Hepatic stellate cell (primary cell): ENCODE data around the gene IPO11.

Source experiments
- DNase-seq: peaks from one replicate; pipeline ENCODE4 v3.0.0; 2011; ENCODE audit warnings: low spot score

Gene IPO11

DNA sequence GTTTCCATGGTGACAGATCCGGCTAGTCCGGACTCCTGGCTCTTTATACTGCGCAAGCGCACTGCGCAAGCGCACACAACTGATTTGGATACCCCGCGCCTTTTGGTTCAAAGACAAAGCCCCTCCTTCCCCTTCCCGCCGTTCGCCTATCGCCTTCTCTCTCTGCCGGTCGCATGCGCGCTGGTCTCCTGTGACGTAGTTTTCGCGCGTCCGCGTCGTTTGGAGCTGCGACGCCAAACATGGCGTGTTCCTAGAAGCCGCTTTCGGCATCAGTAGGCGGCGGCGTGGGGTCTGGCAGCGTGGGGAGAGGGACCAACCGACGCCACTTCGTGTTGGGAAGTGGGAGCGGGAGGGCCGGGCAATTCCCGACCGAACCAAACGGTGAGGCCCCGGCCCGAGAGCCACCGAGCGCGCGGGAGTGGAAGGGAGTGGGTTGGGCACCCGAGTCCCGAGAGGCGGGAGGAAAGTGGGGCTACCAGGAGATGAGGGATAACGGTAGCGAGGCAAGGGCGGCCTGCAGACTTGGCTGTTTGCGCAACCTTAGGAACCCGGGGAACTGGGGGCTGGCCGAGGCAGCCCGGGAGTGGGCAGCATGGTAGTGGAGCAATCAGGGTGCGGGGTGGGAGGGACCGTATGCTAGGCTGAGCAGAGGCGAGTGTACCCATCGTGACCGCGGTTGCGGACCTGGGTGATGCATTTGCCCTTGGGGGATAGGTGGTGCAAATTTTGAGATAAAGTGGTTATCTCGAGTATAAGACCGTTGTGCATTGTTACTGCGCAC, at the start of gene IPO11:
Gene IPO11 (plus strand): TSS at position 215 of the 781 bp plus-strand sequence. CDS start 24,517 bp downstream, outside the sequence.
- peak; percentile 96 for DNase-seq

DNA sequence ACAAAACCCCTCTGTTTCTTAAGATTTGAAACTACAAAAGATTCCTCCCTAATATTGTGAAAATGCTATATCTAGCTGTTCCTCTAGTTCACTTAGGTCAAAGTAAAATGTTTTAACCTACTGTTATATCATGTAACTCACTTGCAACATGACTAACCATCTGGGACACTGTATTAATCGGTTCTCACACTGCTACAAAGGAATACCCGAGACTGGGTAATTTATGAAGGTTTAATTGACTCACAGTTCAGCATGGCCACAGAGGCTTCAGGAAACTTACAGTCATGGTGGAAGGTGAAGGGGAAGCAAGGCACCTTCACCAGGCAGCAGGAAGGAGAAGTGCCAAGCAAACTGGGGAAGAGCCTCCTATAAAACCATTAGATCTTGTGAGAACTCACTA, 43.5 kb upstream of the IPO11 start:
- DNase-seq, result no peak

GRCh38 chr5:62371409-62371808, 41.2 kb upstream of the IPO11 start:
- no peak for DNase-seq

GRCh38 chr5:62372600-62372999, 40.0 kb upstream of the IPO11 start:
- DNase-seq, result no peak

DNA sequence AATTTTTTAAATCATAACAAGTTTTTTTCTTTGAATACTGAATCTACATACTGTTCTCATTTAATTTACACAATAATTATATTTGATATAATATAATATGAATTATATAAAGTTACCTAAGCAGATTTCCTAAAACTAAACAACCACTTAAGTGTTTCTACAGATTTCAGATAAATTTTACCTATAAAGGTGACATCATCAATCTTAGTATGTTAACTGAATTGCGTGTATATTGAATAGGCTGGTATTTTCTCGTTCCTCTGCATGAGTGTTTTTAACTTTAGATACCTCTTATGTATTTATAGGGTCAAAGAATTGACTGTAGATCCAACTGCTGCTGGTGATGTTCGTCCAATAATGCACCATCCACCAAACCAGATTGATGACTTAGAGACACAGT, 39.2 kb upstream of the IPO11 start:
- DNase-seq, result no peak

GRCh38 chr5:62374090-62374489, 38.5 kb upstream of the IPO11 start:
- no peak for DNase-seq

GRCh38 chr5:62375627-62376026, 36.9 kb upstream of the IPO11 start:
- no peak for DNase-seq

DNA sequence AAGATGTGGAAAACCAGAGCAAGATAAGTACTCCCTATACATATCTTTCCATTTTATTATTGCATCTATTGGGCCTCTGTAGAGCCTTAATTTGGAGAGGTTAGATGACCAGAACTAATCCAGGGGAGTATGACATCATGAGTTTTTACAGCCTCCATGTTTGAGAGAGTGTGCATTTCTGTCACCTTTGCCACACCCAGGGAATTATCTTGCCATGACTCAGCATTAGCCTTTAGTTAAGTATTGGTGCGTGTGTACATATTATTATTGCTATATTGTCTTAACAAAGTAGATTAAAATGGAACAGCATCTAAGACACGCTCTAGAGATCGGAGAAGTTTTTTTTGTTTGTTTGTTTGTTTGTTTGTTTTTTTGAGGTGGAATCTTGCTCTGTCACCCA, 36.5 kb upstream of the IPO11 start:
- DNase-seq, result no peak

GRCh38 chr5:62385131-62385530, 27.4 kb upstream of the IPO11 start:
- DNase-seq, result no peak

DNA sequence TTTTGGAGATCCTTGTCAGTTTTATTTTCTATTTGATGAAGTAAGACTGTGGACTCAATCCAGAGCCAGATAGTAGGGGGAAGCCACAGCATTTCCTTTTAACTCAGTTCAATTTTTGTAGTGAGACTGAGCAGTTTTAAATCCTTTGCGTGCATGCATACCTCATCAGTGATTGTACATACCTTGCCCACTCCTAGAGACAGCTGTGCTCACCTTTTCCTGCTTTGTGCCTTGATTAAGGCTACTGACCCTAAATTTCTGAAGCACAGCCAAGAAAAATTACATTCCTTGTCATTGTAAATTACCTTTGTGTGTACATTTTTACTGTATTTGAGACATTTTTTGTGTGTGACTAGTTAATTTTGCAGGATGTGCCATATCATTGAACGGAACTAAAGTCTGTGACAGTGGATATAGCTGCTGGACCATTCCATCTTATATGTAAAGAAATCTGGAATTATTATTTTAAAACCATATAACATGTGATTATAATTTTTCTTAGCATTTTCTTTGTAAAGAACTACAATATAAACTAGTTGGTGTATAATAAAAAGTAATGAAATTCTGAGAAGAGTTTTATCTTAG, 26.7 kb upstream of the IPO11 start:
- DNase-seq, result no peak

GRCh38 chr5:62386824-62387223, 25.7 kb upstream of the IPO11 start:
- DNase-seq, result no peak

- DNase-seq, result no peak
Measured at GRCh38 chr5:62395210-62395950, 17.2 kb upstream of the IPO11 start.

GRCh38 chr5:62403411-62404250, 8.9 kb upstream of the IPO11 start, which contains the start of gene DIMT1:
TSS of gene DIMT1 (minus strand) at chr5:62403905. CDS start at chr5:62403772, 133 bp downstream.
- peak; percentile 93 for DNase-seq

- DNase-seq, result no peak
Measured at GRCh38 chr5:62413711-62414110, 1.1 kb downstream of the IPO11 start.

GRCh38 chr5:62418462-62419076, 6.0 kb downstream of the IPO11 start:
- no peak for DNase-seq

- no peak for DNase-seq
Measured at GRCh38 chr5:62419609-62420008, 7.0 kb downstream of the IPO11 start.

DNA sequence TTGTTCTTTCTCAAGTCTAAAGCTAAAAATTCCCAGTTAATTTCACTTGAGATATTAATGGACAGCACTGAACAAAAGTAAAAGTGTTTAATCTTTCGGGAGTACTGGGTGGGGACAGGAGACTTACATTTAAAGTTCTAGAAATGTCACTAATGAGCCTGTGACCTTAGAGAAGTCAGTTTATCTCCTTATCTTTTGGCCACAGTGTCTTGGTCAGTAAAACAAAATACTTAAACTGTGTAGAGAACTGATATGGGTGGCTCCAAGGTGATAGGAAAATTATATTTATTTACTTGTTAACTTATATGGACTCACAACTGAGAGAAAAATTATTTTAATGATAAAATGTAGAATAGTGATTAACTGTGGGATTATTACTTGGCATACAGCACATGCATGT, 8.9 kb downstream of the IPO11 start:
- no peak for DNase-seq

DNA sequence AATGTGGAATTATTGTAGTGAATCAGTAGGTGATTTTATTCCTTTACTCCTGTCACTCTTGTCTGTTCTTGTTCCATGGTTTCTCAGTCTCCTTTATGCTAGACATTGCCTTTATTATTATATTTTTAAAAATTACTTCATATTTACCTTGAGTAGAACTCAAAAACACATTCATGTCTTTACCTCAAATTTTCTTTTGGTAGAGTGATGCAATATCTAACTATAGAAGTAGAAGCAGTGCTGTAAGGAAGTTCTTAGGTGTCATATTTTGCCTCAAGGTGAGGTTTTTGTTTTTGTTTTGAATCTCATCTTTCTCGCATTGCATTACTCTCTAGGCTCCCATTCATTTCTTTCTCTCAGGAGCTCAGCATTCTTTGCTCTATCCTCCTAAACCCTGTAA, 12.2 kb downstream of the IPO11 start:
- no peak for DNase-seq

DNA sequence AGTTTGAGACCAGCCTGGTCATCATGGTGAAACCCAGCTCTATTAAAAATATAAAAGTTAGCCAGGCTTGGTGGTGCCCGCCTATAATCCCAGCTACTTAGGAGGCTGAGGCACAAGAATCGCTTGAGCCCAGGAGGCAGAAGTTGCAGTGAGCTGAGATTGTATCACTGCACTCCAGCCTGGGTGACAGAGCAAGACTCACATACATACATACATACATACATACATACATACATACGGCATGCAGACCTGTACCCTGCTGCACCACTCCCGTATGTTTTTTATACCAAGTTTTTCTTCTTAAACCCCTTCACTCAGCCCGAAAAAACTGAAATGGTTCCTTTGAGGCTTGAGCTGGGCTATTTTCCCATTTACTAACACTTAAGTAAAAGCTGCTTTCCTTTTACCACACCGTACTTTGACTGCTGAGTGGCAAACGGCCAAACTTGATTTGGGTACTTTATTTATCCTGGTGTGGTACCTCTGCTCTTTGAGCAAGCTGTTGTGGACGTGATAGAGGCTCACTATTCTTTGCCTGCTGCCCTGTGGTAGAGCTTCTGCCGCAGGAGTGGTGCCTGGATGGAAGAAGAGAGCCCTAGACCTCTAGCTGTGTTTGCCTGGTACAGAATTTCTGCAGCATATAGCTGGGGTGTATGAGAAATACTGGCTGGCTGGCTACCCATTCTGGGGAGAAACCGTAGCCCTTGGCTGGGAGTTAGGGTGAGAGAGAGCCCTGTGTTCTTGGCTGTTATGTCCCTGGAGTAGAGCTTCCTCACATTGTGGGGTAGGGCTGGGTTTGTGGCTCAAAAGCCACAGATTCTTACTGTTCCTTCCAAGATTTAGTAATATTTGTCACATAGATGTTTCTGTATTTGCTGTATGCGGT, 19.4 kb downstream of the IPO11 start:
- peak; percentile 5 for DNase-seq

- no peak for DNase-seq
Measured at GRCh38 chr5:62432621-62433064, 20.1 kb downstream of the IPO11 start.

GRCh38 chr5:62448528-62448927, 36.0 kb downstream of the IPO11 start:
- DNase-seq, result no peak
